IMR-90 (cell line): ENCODE measurements around the gene MORC2. TPM values are rescaled to one million over a fixed set of nuclear protein-coding genes. Genes with fewer than 3 reads are reported as not detected.
A peak's percentile ranks its signal among the peaks of the same experiment; 100 is the strongest.

Experiments
- ATAC-seq: fragments of 200-7000 bp; cut with Tn5 transposase; 2 replicates; pipeline ENCODE4 v1.9.1; 2020; ENCODE audit warnings: low read depth, mild to moderate bottlenecking, moderate library complexity
- BruUV-seq: library from RNA; stranded (reverse); fragments of 400-500 nt; replicated peaks from 2 replicates; lab custom pipeline; 2021; lab: Mats Ljungman, UMichigan
- CTCF ChIA-PET: fragments of 300-600 bp; formaldehyde crosslinking; extraction: SDS; loops from one replicate; lab custom pipeline; 2021; ENCODE audit warnings: antibody characterized with exemption; lab: Yijun Ruan, JAX
- POLR2A ChIA-PET: fragments of 300-600 bp; sonication (Branson Sonifier 250); formaldehyde crosslinking; loops from one replicate; lab custom pipeline; 2022; ENCODE audit warnings: antibody characterized with exemption; ENCODE audit not compliant: unreplicated experiment; lab: Charles Lee
- DNase-seq: peaks from one replicate; pipeline ENCODE4 v3.0.0; 2013
- H2AFZ ChIP-seq: replicated peaks from 2 replicates; pipeline ENCODE3; 2013; ENCODE audit warnings: low read length, mild to moderate bottlenecking; ENCODE audit not compliant: poor library complexity
- H2AK5ac ChIP-seq: 2 replicates; pipeline ENCODE4 v1.6.1; 2013; ENCODE audit warnings: low read depth, low read length, inconsistent platforms
- H2AK9ac ChIP-seq: replicated peaks from 2 replicates; pipeline ENCODE3; 2013; ENCODE audit warnings: mild to moderate bottlenecking, low read depth, low read length, moderate library complexity; ENCODE audit not compliant: poor library complexity
- H2BK120ac ChIP-seq: 2 replicates; pipeline ENCODE4 v1.6.1; 2013; ENCODE audit warnings: low read depth, low read length, inconsistent platforms
- H2BK15ac ChIP-seq: 3 replicates; pipeline ENCODE4 v1.6.1; 2013; ENCODE audit warnings: low read depth, low read length, inconsistent platforms
- H2BK20ac ChIP-seq: 2 replicates; pipeline ENCODE4 v1.6.1; 2013; ENCODE audit warnings: low read depth, mild to moderate bottlenecking, inconsistent platforms, low read length, moderate library complexity
- H2BK5ac ChIP-seq: 2 replicates; pipeline ENCODE4 v1.6.1; 2013; ENCODE audit warnings: mild to moderate bottlenecking, low read depth, low read length, inconsistent platforms; ENCODE audit not compliant: poor library complexity, severe bottlenecking
- H3K14ac ChIP-seq: replicated peaks from 2 replicates; pipeline ENCODE4 v1.6.1; 2013; ENCODE audit warnings: low read depth, low read length, inconsistent platforms
- H3K18ac ChIP-seq: 2 replicates; pipeline ENCODE4 v1.6.1; 2013; ENCODE audit warnings: low read depth, low read length, control low read depth
- H3K23ac ChIP-seq: 2 replicates; pipeline ENCODE4 v1.6.1; 2013; ENCODE audit warnings: low read depth, low read length, inconsistent platforms
- H3K27ac ChIP-seq: 2 replicates; pipeline ENCODE4 v1.5.1; 2013; ENCODE audit warnings: mild to moderate bottlenecking, control low read depth, low read length; ENCODE audit not compliant: insufficient read depth
- H3K27me3 ChIP-seq: 2 replicates; pipeline ENCODE4 v1.6.1; 2013; ENCODE audit warnings: low read length; ENCODE audit not compliant: control insufficient read depth, insufficient read depth
- H3K36me3 ChIP-seq: 2 replicates; pipeline ENCODE4 v1.6.1; 2013; ENCODE audit warnings: low read length, mixed read lengths; ENCODE audit not compliant: control insufficient read depth, insufficient read depth
- H3K4ac ChIP-seq: 2 replicates; pipeline ENCODE4 v1.6.1; 2013; ENCODE audit warnings: low read depth, low read length, inconsistent platforms
- H3K4me1 ChIP-seq: 2 replicates; pipeline ENCODE4 v1.6.1; 2013; ENCODE audit warnings: low read length, mixed read lengths; ENCODE audit not compliant: control insufficient read depth, insufficient read depth
- H3K4me2 ChIP-seq: 2 replicates; pipeline ENCODE4 v1.6.1; 2013; ENCODE audit warnings: low read depth, mild to moderate bottlenecking, control low read depth, low read length, moderate library complexity
- H3K4me3 ChIP-seq: 2 replicates; pipeline ENCODE4 v1.5.1; 2013; ENCODE audit warnings: low read depth, mild to moderate bottlenecking, control low read depth, low read length, moderate library complexity; ENCODE audit not compliant: insufficient read depth
- H3K56ac ChIP-seq: 2 replicates; pipeline ENCODE4 v1.6.1; 2013; ENCODE audit warnings: low read length, inconsistent platforms; ENCODE audit not compliant: insufficient read depth; ENCODE audit errors: extremely low read depth
- H3K79me1 ChIP-seq, 2 experiments: 2 replicates each; pipeline ENCODE4 v1.6.1; 2013; ENCODE audit warnings: low read length in 2 of 2, inconsistent platforms in 1 of 2, low read depth in 1 of 2
- H3K9ac ChIP-seq: 2 replicates; pipeline ENCODE4 v1.6.1; 2013; ENCODE audit warnings: low read depth, low read length, control low read depth
- H3K9me1 ChIP-seq: 2 replicates; pipeline ENCODE4 v1.6.1; 2013; ENCODE audit warnings: low read length, inconsistent platforms; ENCODE audit not compliant: insufficient read depth
- H3K9me3 ChIP-seq: 2 replicates; pipeline ENCODE4 v1.6.1; 2013; ENCODE audit warnings: low read length; ENCODE audit not compliant: control insufficient read depth, insufficient read depth
- H4K20me1 ChIP-seq: 2 replicates; pipeline ENCODE4 v1.6.1; 2013; ENCODE audit warnings: low read length, inconsistent platforms; ENCODE audit not compliant: insufficient read depth
- H4K5ac ChIP-seq: 2 replicates; pipeline ENCODE4 v1.6.1; 2013; ENCODE audit warnings: mild to moderate bottlenecking, low read depth, low read length, control low read depth
- H4K8ac ChIP-seq, 2 experiments: 2 replicates each; pipeline ENCODE4 v1.6.1; 2013; ENCODE audit warnings: low read depth in 2 of 2, low read length in 2 of 2, control low read depth in 1 of 2, inconsistent platforms in 1 of 2
- H4K91ac ChIP-seq: 2 replicates; pipeline ENCODE4 v1.6.1; 2013; ENCODE audit warnings: low read depth, low read length, inconsistent platforms; ENCODE audit not compliant: insufficient read depth
- BHLHE40 ChIP-seq: fragments of 150-350 bp; IDR thresholded peaks from 2 replicates; pipeline ENCODE4 v1.6.1; 2016; ENCODE audit warnings: mild to moderate bottlenecking, low read depth, low read length
- WGBS, 2 experiments: methylation state at CpG; one replicate each; pipeline versions ENCODE4 v1.1.5 to v1.1.7; 2013; ENCODE audit warnings: missing lambda C conversion rate in 2 of 2; ENCODE audit not compliant: insufficient read length in 1 of 2; ENCODE audit errors: extremely low coverage in 2 of 2; 5-methylcytosine and 5-hydroxymethylcytosine counted together
- dilution Hi-C: fragments of 300-500 bp; cut with HindIII; formaldehyde crosslinking; loops from one replicate; pipeline ENCODE4 v1.14.3; 2018; ENCODE audit warnings: low sequenced_read_pairs; ENCODE audit not compliant: unreplicated experiment
- in situ Hi-C: fragments of 300-500 bp; cut with MboI; formaldehyde crosslinking; loops from 3 replicates; pipeline ENCODE4 v1.14.3; 2019; ENCODE audit warnings: low sequenced_read_pairs, inconsistent platforms, mixed read lengths
- intact Hi-C: fragments of 100-400 bp; cut with micrococcal nuclease; formaldehyde crosslinking; loops from 2 replicates; pipeline ENCODE4 v1.10.0; 2022
- polyA plus RNA-seq, 3 experiments: library from polyadenylated mRNA; depleted of rRNA; stranded (reverse); fragments of >200 nt; gene quantifications; 2 replicates each; pipeline ENCODE4 v1.2.3, GENCODE V29; 2012; ENCODE audit warnings: low replicate concordance in 1 of 3
- total RNA-seq: library from RNA; depleted of rRNA; stranded (reverse); fragments of >200 nt; gene quantifications from 2 replicates; pipeline ENCODE4 v1.2.3, GENCODE V29; 2012
- TF ChIP-seq, protein P1 (sequence below): fragments of 150-350 bp; IDR thresholded peaks from 2 replicates; pipeline ENCODE4 v1.6.1; 2017; ENCODE audit warnings: mild to moderate bottlenecking, antibody characterized with exemption, low read length, low read depth
- TF ChIP-seq, protein P2 (sequence below): conservative IDR thresholded peaks from 2 replicates; pipeline ENCODE4 v1.5.1; 2012; ENCODE audit warnings: mild to moderate bottlenecking, low read depth, low read length, improper control_type of control experiment

Gene MORC2
- total and polyA plus RNA-seq, 2 of the 4 experiments (the other 2 are of a cell fraction), result 15.8 to 24.7 TPM

DNA sequence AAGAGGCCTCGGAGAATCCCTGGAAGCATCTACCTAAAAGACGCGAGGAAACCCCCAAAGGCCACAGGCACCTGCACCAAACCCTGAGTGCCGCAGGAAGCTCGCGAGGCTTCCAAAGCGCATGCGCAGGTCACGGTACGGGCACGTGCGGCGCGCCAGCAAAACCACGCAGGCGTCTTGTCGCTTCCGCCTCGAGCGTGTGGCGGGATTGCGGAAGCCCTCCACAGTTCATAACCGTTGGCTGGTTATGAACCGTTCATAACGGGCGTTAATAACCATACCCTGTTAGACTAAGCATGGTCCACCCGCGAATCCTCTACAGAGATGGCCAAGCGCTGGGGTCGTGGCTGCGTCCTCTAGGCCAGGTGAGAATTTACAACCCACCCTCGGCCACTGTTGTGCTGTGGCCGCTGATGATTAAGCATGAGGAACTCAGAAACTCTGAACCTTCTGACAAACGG is 46.4 kb downstream of the MORC2 start:
- peak overlapping the region; percentile 79 for H2AK9ac ChIP-seq
- no peak overlapping the region for H3K56ac ChIP-seq
- no peak overlapping the region; the same call in 1 of the 2 replicates for H2BK20ac ChIP-seq
- no peak overlapping the region for H2BK120ac ChIP-seq
- H4K91ac ChIP-seq, result no peak overlapping the region
- no peak overlapping the region for H3K4ac ChIP-seq
- BruUV-seq, result no TSS peak
- no peak overlapping the region; the same call in 1 of the 2 replicates for H2AK5ac ChIP-seq
- H3K27me3 ChIP-seq, result no peaks in the 10 kb centered on the region
- peak overlapping the region; percentile 75 to 87 for H4K8ac ChIP-seq
- no peak overlapping the region for H3K9ac ChIP-seq
- H4K20me1 ChIP-seq, result no peaks in the 10 kb centered on the region
- 0 out of 2 replicates have a peak overlapping the region, but pooled peaks have one; percentile 51 for H3K14ac ChIP-seq
- dilution Hi-C loops, result no loop called here
- DNase-seq (peak; percentile 27), ATAC-seq (no peak)
- POLR2A ChIA-PET, result no interaction called here
- intact Hi-C loops, result no loop called here
- no peaks in the 10 kb centered on the region; the same call in 1 of the 2 replicates for H3K9me1 ChIP-seq
- H3K9me3 ChIP-seq, result no peaks in the 10 kb centered on the region
- peaks cover 22% of the 10 kb centered on the region for H3K36me3 ChIP-seq
- in situ Hi-C loops, result loop anchor here (5.0 to 10.0 kb wide), 2 partner anchors 160 to 287 kb away; partner anchors contain the start of gene SLC35E4
- no peak overlapping the region for H3K27ac ChIP-seq
- 52% methylated on average over 31 of the region's 34 CpGs; no CpG with 5 or more reads in 1 of the 2 experiments for WGBS, 2 experiments
- no peak overlapping the region for H2BK15ac ChIP-seq
- H3K4me2 ChIP-seq, result peak overlapping the region; percentile 43
- CTCF ChIA-PET, result interaction anchor here (0.6 to 1.8 kb wide), 3 partner anchors 10 to 158 kb away, joined by 4 to 8 read pairs (median 6); no protein-coding TSS in a partner anchor
- peak overlapping the region; percentile 76 for H2AFZ ChIP-seq
- no peaks in the 10 kb centered on the region; the same call in 1 of the 2 replicates for H3K4me1 ChIP-seq
- TF ChIP-seq, protein P1, sequence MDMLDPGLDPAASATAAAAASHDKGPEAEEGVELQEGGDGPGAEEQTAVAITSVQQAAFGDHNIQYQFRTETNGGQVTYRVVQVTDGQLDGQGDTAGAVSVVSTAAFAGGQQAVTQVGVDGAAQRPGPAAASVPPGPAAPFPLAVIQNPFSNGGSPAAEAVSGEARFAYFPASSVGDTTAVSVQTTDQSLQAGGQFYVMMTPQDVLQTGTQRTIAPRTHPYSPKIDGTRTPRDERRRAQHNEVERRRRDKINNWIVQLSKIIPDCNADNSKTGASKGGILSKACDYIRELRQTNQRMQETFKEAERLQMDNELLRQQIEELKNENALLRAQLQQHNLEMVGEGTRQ, result peak; percentile 69; the same call in 1 of the 2 replicates
- TF ChIP-seq, protein P2, sequence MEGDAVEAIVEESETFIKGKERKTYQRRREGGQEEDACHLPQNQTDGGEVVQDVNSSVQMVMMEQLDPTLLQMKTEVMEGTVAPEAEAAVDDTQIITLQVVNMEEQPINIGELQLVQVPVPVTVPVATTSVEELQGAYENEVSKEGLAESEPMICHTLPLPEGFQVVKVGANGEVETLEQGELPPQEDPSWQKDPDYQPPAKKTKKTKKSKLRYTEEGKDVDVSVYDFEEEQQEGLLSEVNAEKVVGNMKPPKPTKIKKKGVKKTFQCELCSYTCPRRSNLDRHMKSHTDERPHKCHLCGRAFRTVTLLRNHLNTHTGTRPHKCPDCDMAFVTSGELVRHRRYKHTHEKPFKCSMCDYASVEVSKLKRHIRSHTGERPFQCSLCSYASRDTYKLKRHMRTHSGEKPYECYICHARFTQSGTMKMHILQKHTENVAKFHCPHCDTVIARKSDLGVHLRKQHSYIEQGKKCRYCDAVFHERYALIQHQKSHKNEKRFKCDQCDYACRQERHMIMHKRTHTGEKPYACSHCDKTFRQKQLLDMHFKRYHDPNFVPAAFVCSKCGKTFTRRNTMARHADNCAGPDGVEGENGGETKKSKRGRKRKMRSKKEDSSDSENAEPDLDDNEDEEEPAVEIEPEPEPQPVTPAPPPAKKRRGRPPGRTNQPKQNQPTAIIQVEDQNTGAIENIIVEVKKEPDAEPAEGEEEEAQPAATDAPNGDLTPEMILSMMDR, result no peak
- TF ChIP-seq BHLHE40, result peak; percentile 94
- H3K18ac ChIP-seq, result no peak overlapping the region
- H3K23ac ChIP-seq, result no peak overlapping the region
- H4K5ac ChIP-seq, result 0 out of 2 replicates have a peak overlapping the region, but pooled peaks have one; percentile 7
- H3K79me1 ChIP-seq, result no peaks in the 10 kb centered on the region; a peak in 1 of 4 replicates
- no peak overlapping the region for H2BK5ac ChIP-seq
- H3K4me3 ChIP-seq, result peak overlapping the region; percentile 9; the same call in 1 of the 2 replicates
